ENCODE measurements around the gene JAK3.
"Not testable (repeated sequence)": the region's sequence is repeated elsewhere in the genome, so short reads cannot be mapped to it uniquely, and the experiment has no call there.

The JAK3 gene

DNA sequence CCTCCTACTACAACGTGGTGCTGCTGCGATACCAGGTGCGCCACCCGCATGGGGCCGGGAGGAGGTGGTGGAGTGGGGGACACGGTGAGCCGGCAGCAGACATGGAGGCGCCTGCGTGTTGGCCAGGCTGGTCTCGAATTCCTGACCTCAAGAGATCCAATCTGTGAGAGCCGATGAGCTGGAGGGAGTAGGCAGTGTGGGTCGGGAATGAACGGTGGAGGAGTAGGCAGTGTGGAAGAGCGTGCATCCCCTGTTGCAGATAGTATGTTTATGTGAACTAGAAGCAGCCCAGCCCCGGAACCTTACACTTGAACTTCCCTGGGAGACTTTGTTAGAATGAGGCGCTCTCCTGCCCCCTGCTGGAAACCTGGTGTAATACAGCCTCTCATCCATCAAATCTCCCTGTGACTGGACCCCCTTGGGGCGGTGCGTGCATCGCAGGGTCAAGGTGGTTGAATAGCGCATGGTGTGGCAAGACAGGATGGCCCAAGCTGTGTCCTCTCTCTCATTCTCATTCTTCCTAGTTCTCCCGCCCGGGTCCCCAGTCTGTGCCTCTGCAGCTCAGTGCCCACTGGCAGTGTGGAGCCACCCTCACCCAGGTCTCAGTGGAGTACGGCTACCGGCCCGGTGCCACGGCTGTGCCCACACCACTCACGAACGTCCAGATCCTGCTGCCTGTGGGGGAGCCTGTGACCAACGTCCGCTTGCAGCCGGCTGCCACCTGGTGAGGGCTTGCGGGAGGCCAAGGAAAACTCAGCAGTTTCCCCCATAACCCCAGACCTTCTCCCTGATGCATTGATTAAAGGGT, 63.4 kb downstream of the JAK3 start:
- ATAC-seq (peak; percentile 64), DNase-seq (peak; percentile 69 to 71)
- Mint-ChIP-seq H3K27ac (peak overlapping the region in 1 of 2 donors; percentile 5), H3K4me3 (no peak overlapping the region), H3K9me3 (no peaks in the 10 kb centered on the region), H3K4me1 (peaks cover 25% of the 10 kb centered on the region), H3K27me3 (no peaks in the 10 kb centered on the region)

DNA sequence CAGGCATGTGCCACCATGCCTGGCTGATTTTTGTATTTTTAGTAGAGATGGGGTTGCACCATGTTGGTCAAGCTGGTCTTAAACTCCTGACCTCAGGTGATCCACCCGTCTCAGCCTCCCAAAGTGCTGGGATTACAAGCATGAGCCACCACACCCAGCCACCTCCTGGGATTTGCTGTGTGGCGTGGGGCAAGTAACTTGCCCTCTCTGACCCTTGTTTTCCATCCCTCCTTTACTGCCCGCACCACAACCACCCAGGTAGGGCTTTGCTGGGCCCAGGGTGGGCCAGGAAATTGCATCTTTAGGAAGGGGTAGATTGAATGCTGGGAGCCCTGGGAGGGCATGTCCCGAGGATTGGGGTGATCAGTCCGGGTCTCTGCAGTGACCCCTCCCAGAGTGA, 64.1 kb downstream of the JAK3 start:
- not testable (repeated sequence) for ATAC-seq, DNase-seq, H3K27me3 Mint-ChIP-seq, H3K9me3 Mint-ChIP-seq, H3K27ac Mint-ChIP-seq, H3K4me3 Mint-ChIP-seq
- H3K4me1 Mint-ChIP-seq: peaks cover 26% of the 10 kb centered on the region

DNA sequence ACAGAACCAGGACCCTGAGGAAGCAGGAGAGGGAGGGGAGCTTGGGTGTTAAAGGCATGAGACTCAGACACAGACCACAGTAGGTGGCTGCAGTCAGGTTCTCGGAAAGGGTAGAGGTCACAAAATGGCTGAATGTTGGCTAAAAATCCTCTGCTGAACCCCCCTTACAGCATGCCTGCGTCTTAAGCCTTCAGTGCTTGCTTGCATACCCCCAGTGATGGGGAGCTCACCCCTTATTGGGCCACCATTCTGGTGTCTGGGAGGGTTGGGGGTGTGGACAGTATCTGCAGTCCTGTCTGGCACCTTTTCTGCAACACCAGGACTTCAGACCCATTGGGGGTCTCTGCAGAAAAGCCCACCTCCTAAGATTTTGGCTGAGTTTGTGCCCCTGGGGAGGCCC, 67.0 kb downstream of the JAK3 start:
- no peaks in the 10 kb centered on the region for H3K27me3 Mint-ChIP-seq
- peaks cover 52% of the 10 kb centered on the region for H3K4me1 Mint-ChIP-seq
- H3K9me3 Mint-ChIP-seq: no peaks in the 10 kb centered on the region
- ATAC-seq (no peak), DNase-seq (no peak)
- no peak overlapping the region for H3K27ac Mint-ChIP-seq
- H3K4me3 Mint-ChIP-seq: no peak overlapping the region

DNA sequence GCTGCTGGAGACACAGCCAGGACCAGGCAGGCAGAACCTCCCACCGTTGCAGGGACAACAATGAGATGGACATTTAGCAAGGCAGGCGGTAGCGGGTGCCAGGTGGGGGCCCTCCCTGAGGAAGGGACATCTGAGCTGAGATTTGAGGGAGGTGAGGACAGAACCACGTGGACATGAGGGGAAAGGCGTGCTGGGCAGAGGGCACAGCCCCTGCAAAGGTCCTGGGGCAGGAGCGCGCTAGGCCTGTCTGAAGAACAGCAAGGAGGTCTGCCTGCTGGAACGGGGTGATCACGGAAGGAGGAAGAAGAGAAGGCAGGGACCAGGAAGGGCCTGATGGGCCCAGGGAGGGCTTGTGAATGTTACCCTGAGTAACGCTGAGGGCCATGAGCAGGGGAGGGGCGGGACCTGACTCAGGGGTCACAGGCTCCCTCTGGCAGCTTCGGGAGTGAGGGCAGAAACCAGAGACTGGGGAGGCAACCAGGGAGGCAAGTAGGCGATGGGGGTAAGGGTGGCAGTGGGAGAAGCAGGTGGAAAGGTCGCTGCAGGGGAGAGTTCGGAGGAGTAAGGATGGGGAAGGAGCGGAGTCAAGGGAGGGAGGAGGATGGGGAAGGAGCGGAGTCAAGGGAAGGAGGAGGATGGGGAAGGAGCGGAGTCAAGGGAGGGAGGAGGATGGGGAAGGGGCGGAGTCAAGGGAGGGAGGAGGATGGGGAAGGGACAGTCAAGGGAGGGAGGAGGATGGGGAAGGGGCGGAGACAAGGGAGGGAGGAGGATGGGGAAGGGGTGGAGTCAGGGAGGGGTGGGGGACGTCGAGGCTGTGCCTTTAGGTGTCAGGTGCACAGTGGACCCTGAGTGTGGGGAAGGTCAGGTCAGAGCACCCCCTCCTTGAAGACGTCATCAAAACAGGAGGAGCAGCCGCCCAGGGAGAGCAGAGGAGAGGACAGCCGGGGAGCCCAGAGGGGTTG, 68.5 kb downstream of the JAK3 start:
- Mint-ChIP-seq H3K9me3 (no peaks in the 10 kb centered on the region), H3K4me1 (peaks cover 62% of the 10 kb centered on the region)
- no peak for ATAC-seq

DNA sequence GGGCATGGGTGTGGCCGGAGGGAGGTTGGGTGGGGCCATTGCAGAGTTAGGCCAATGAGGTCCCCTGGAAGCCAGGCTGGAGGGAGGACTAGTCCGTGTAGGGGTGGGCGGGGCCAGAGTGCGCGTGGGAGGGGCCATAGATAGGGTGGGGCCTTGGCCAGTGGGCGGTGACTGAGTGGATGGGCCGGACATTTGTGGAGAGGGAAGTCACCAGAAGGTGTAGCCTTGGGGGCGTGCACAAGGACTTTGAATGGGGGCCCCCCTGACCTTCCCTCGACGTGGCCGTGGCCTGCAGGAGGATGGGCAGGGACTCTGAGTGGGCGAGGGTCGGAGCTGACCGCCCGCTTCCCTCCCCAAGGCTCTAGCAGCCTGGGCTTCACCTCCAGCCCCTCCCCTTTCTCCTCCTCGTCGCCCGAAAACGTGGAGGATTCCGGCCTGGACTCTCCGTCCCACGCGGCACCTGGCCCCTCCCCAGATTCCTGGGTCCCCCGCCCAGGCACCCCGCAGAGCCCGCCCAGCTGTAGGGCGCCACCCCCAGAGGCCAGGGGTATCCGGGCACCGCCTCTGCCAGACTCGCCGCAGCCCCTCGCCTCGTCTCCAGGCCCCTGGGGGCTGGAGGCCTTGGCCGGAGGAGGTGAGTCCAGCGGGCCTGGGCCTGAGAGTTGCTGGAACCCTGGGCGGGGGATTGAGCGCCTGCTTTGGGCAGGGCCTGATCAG, 69.4 kb downstream of the JAK3 start:
- Mint-ChIP-seq H3K27ac (no peak overlapping the region), H3K4me1 (peaks cover 55% of the 10 kb centered on the region), H3K27me3 (no peaks in the 10 kb centered on the region), H3K9me3 (no peaks in the 10 kb centered on the region), H3K4me3 (no peak overlapping the region)
- DNase-seq (no peak), ATAC-seq (peak; percentile 47)

More for the DNA sequence above, 68.5 kb downstream of the JAK3 start:
- Mint-ChIP-seq H3K4me3 (no peak overlapping the region), H3K27ac (peak overlapping the region; percentile 36 to 68), H3K27me3 (no peaks in the 10 kb centered on the region)
- no peak for DNase-seq

DNA sequence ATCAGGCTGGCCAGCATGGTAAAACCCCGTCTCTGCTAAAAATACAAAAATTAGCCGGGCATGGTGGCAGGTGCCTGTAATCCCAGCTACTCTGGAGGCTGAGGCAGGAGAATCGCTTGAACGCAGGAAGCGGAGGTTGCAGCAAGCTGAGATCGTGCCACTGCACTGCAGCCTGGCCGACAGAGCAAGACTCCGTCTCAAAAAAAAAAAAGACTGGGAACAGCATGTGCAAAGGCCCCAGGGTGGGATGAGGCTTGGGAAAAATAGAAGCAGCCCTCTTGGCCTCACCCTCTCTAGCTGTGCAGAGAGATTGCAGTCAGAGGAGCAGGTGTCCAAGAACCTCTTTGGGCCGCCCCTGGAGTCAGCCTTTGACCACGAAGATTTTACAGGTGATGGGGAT, 69.9 kb downstream of the JAK3 start:
- not testable (repeated sequence) for H3K27me3 Mint-ChIP-seq, ATAC-seq, H3K4me3 Mint-ChIP-seq, DNase-seq, H3K9me3 Mint-ChIP-seq
- H3K27ac Mint-ChIP-seq: peak overlapping the region in 1 of 2 donors; percentile 69
- peaks cover 55% of the 10 kb centered on the region for H3K4me1 Mint-ChIP-seq

DNA sequence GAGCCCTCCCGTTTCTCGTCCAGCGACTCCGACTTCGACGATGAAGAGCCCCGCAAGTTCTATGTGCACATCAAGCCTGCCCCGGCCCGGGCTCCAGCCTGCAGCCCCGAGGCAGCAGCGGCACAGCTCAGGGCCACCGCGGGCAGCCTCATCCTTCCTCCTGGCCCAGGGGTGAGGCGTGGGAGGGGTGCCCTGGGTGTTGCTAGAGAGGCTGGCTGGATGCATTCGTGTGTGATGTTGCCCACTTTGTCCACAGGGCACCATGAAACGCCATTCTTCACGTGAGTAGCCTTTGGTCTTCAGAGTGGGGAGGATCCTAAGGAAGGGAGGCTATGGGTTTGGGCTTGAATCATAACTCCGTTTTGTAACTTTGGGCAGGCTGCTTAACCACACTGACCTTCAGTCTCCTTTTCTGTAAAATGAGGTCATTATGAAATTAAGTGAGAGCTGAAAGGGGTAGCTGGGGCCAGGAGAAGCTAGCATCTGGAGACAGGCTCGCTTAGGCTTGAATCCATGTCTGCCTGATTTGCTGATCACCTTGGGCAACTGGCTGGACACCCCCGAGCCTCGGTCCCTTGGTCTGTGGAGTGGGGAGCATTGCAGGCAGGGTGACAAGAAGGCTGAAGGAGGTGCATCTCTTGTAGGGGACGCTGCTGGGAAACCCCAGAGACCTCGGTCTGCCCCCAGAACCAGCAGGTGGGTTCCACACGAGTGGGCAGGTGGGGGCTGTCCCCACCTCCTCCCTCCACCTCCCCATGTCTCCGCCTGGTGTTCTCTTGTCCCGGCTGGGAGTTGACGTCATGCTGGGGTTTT, 71.6 kb downstream of the JAK3 start:
- Mint-ChIP-seq H3K9me3 (no peaks in the 10 kb centered on the region), H3K4me3 (peak overlapping the region in 1 of 2 donors; percentile 68), H3K27me3 (no peaks in the 10 kb centered on the region), H3K27ac (peak overlapping the region; percentile 36 to 92), H3K4me1 (peaks cover 55% of the 10 kb centered on the region)
- ATAC-seq (peak; percentile 74), DNase-seq (peak in 1 of 2 donors; percentile 42)

DNA sequence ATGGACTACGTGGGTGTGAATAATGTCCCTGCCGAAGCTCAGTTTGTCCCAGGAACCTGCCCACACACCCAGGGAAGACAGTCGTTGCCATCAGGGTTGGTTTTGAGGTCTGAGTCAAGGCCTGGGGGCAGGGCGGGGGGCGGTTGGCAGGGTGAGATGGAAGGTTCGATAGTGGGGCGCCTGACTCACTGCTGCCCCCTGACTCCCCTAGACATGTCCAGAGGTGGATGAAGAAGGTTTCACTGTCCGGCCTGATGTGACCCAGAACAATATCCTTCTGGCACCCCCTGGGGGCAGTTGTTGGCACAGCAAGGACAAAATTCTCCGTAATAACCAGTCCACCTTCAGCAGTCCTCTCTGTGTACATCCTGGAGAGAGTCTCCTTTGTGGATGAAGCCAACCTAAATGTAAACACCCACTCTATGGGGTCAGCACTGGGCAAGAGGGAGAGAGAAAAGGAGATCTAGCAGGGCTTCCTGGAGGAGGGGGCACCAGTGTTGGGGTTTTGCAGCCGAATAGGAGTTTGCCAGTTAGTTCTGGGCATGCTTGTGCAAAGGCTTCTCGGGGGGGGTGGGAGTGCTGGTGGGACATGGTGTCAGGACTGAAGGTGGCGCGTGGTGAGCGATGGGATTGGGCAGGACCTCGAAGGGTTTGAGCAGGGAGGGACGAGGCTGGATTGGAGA, 72.4 kb downstream of the JAK3 start:
- H3K4me3 Mint-ChIP-seq: peak overlapping the region in 1 of 2 donors; percentile 36
- ATAC-seq (no peak), DNase-seq (peak in 1 of 2 donors; percentile 44)
- H3K27me3 Mint-ChIP-seq: no peaks in the 10 kb centered on the region
- H3K27ac Mint-ChIP-seq: peak overlapping the region in 1 of 2 donors; percentile 55
- H3K9me3 Mint-ChIP-seq: no peaks in the 10 kb centered on the region
- peaks cover 53% of the 10 kb centered on the region for H3K4me1 Mint-ChIP-seq
